Activated CD8-positive, alpha-beta T cell treated with anti-CD3 and anti-CD28 coated beads for 36 hours (primary cell): Measurements from ENCODE around the gene PLXNB1. TPM values are rescaled to one million over a fixed set of nuclear protein-coding genes. Genes with fewer than 3 reads are reported as not detected.

Experiments used
- ATAC-seq: fragments of 200-7000 bp; cut with Tn5 transposase; one replicate; pipeline ENCODE4 v1.10.0; 2021; ENCODE audit warnings: mild to moderate bottlenecking, moderate library complexity
- CTCF ChIA-PET: fragments of 350-600 bp; sonication (Branson Sonifier 250); formaldehyde crosslinking; loops from one replicate; lab custom pipeline; 2021; ENCODE audit warnings: antibody characterized with exemption; lab: Charles Lee
- POLR2A ChIA-PET: fragments of 350-600 bp; sonication (Branson Sonifier 250); formaldehyde crosslinking; loops from one replicate; lab custom pipeline; 2021; ENCODE audit warnings: antibody characterized with exemption; lab: Charles Lee
- DNase-seq: peaks from one replicate; pipeline ENCODE4 v3.0.0-alpha.2; 2020
- H3K27ac Mint-ChIP-seq: one replicate; pipeline ENCODE4 v1.8.0; 2021; ENCODE audit warnings: mild to moderate bottlenecking, mixed read lengths
- H3K27me3 Mint-ChIP-seq: one replicate; pipeline ENCODE4 v1.8.0; 2021; ENCODE audit warnings: mixed read lengths
- H3K36me3 Mint-ChIP-seq: one replicate; pipeline ENCODE4 v1.8.0; 2021; ENCODE audit warnings: low read depth, mixed read lengths
- H3K4me1 Mint-ChIP-seq: one replicate; pipeline ENCODE4 v1.8.0; 2021; ENCODE audit warnings: low read depth, mixed read lengths
- H3K4me3 Mint-ChIP-seq: one replicate; pipeline ENCODE4 v1.8.0; 2021; ENCODE audit warnings: mild to moderate bottlenecking, moderate library complexity, mixed read lengths
- H3K9me3 Mint-ChIP-seq: one replicate; pipeline ENCODE4 v1.8.0; 2021; ENCODE audit warnings: mixed read lengths
- CTCF ChIP-seq: fragments of 200-600 bp; IDR thresholded peaks from one replicate; pipeline ENCODE4 v1.8.0; 2022; ENCODE audit warnings: antibody characterized with exemption, mild to moderate bottlenecking
- intact Hi-C: fragments of 100-400 bp; cut with micrococcal nuclease; formaldehyde crosslinking; loops from one replicate; pipeline ENCODE4 v1.10.0; 2022
- total RNA-seq, 2 experiments: library from RNA; stranded (reverse); gene quantifications; one replicate each; pipeline ENCODE4 v1.2.3, GENCODE V29; 2021

PLXNB1 gene
- total RNA-seq, 2 experiments from 2014 or later = 3.7 TPM

GRCh38 chr3:48370333-48370713, 59.6 kb downstream of the PLXNB1 start:
- Mint-ChIP-seq H3K9me3 (no peaks in the 10 kb centered on the region), H3K4me3 (no peak overlapping the region), H3K27ac (no peak overlapping the region), H3K36me3 (no peaks in the 10 kb centered on the region), H3K27me3 (no peaks in the 10 kb centered on the region), H3K4me1 (peaks cover 2% of the 10 kb centered on the region)
- no peak for DNase-seq
- TF ChIP-seq CTCF = no peak
- no peak for ATAC-seq
- CTCF ChIA-PET = no interaction called here
- POLR2A ChIA-PET = no interaction called here
- intact Hi-C loops = no loop called here

- ATAC-seq (no peak), DNase-seq (no peak)
- peaks cover 2% of the 10 kb centered on the region for H3K4me1 Mint-ChIP-seq
- no peaks in the 10 kb centered on the region for H3K36me3 Mint-ChIP-seq
- no peak overlapping the region for H3K4me3 Mint-ChIP-seq
- ChIA-PET CTCF (no interaction called here), POLR2A (interaction anchor here (1.1 kb wide), 1 partner anchor 61 kb away, joined by 3 read pairs; no protein-coding TSS in a partner anchor)
- intact Hi-C loops = no loop called here
- no peak overlapping the region for H3K27ac Mint-ChIP-seq
- H3K27me3 Mint-ChIP-seq = no peaks in the 10 kb centered on the region
- TF ChIP-seq CTCF = no peak
- peaks cover 1% of the 10 kb centered on the region for H3K9me3 Mint-ChIP-seq
Measured at GRCh38 chr3:48369693-48370332, 60.1 kb downstream of the PLXNB1 start.

DNA sequence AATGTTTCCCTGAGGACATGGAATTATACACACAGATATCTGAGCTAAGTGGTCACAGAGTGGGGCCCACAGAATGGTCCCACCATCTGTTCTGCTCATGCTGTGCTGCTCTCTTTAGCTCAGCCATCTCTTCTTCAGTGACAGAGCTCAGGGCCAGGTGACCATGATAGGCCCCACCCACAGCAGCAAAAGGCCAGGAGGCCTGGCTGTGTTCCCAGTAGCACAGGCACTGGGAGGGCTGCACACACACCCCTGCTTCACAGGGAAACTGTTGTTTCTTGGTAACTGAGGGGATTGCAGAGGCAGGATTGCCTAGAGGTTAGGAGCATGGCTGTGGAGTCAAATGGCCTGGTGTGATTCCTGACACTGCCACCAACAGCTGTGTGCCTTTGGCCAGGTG, 62.7 kb downstream of the PLXNB1 start:
- no peak overlapping the region for H3K4me3 Mint-ChIP-seq
- ATAC-seq (peak; percentile 37), DNase-seq (no peak)
- H3K27ac Mint-ChIP-seq = no peak overlapping the region
- TF ChIP-seq CTCF = no peak
- no peaks in the 10 kb centered on the region for H3K27me3 Mint-ChIP-seq
- intact Hi-C loops = no loop called here
- H3K4me1 Mint-ChIP-seq = peaks cover 2% of the 10 kb centered on the region
- peaks cover 1% of the 10 kb centered on the region for H3K36me3 Mint-ChIP-seq
- POLR2A ChIA-PET = interaction anchor here (1.2 kb wide), 1 partner anchor 76 kb away, joined by 3 read pairs; no protein-coding TSS in a partner anchor
- H3K9me3 Mint-ChIP-seq = peaks cover 4% of the 10 kb centered on the region
- CTCF ChIA-PET = interaction anchor here (0.8 to 2.3 kb wide), 5 partner anchors 10 to 98 kb away, joined by 3 to 5 read pairs (median 4); no protein-coding TSS in a partner anchor

GRCh38 chr3:48364840-48365239, 65.0 kb downstream of the PLXNB1 start:
- H3K4me1 Mint-ChIP-seq = peaks cover 2% of the 10 kb centered on the region
- H3K36me3 Mint-ChIP-seq = peaks cover 4% of the 10 kb centered on the region
- no peak overlapping the region for H3K4me3 Mint-ChIP-seq
- no peak for TF ChIP-seq CTCF
- intact Hi-C loops = no loop called here
- H3K27me3 Mint-ChIP-seq = no peaks in the 10 kb centered on the region
- POLR2A ChIA-PET = interaction anchor here (0.6 kb wide), 1 partner anchor 428 kb away, joined by 3 read pairs; no protein-coding TSS in a partner anchor
- peaks cover 7% of the 10 kb centered on the region for H3K9me3 Mint-ChIP-seq
- CTCF ChIA-PET = no interaction called here
- ATAC-seq (no peak), DNase-seq (no peak)
- H3K27ac Mint-ChIP-seq = no peak overlapping the region

DNA sequence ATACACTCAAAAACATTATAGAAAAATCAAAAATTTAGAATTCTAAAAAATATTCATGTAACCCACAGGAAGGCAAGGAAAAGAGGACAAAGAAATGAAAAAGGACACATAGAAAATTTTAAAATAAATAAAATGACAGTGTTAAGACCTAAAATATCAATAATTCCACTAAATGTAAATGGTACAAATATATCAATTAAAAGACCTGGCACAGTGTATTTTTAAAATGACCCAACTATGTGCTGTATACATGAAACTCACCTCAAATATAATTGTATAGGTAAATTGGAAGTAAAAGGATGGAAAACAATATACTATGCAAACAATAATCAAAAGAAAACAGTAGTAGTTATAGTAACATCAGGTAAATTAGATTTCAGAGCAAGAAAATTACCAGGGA, 68.0 kb downstream of the PLXNB1 start:
- Mint-ChIP-seq H3K4me1 (no peaks in the 10 kb centered on the region), H3K27ac (no peak overlapping the region), H3K4me3 (no peak overlapping the region), H3K9me3 (peaks cover 7% of the 10 kb centered on the region), H3K27me3 (no peaks in the 10 kb centered on the region), H3K36me3 (peaks cover 4% of the 10 kb centered on the region)
- DNase-seq (no peak), ATAC-seq (no peak)
- TF ChIP-seq CTCF = no peak
- ChIA-PET CTCF (no interaction called here), POLR2A (no interaction called here)
- intact Hi-C loops = no loop called here
